ENCODE data around the gene RAB3C.

GRCh38 chr5:58571501-58571900 is 11.4 kb upstream of the RAB3C start:
- TF ChIP-seq POLR2A (IDR thresholded peaks at IDR 0.05) (no peak), EP300 (IDR thresholded peaks at IDR 0.05) (no peak), CTCF (IDR thresholded peaks at IDR 0.05) (no peak)
